ENCODE results near the gene NXT1. TPM values are rescaled to one million over a fixed set of nuclear protein-coding genes. Genes with fewer than 3 reads are reported as not detected.

Gene NXT1
- polyA plus RNA-seq, 1 of the 3 experiments (the other 2 are of a cell fraction), result 28.2 TPM

DNA sequence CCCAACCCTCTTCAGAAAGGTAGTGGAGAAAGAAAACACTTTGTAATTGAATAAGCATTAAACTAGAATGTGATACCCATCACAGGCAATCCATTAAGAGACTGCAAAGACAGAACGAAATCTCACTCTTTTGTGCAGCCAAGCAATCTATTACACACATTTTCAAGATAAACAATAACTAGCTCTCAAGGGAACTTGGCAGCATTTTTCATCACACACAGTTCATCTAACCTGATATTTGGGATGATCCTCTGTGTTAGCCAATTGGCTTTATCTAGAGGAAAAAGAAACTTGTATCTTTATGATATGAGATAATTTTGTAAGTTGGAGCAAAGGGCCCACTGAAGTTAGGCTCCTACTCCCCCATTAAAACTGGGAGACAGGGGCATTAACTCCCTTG lies 9.9 kb downstream of the NXT1 start:
- POLR2A ChIA-PET, result interaction anchor here (3.2 kb wide), 1 partner anchor 10 kb away, joined by 11 read pairs; the partner anchor contains the start of gene NXT1
- Histone ChIP-seq H4K20me1 (ENCODE audit: insufficient read depth) (peaks cover 26% of the 10 kb centered on the region), H2AFZ (ENCODE audit: low read depth) (no peak overlapping the region), H3K9me2 (no peaks in the 10 kb centered on the region), H3F3A (replicated peaks; ENCODE audit: insufficient read depth) (peaks cover 13% of the 10 kb centered on the region), H3K79me2 (ENCODE audit: insufficient read depth) (peaks cover 37% of the 10 kb centered on the region), H3K36me3 (replicated peaks in 1 of 2; ENCODE audit: control insufficient read depth in 1 of 2, insufficient read depth in 2 of 2, low read length in 1 of 2) (peaks cover 10 to 23% of the 10 kb centered on the region in 2 experiments), H3K9me3 (no peaks in the 10 kb centered on the region), H3K27ac (ENCODE audit: low read depth in 2 of 2, low read length in 1 of 2) (peak overlapping the region in 1 of 2 experiments; percentile 96; a peak in 2 of 4 replicates), H3K4me3 (ENCODE audit: low read depth in 2 of 2, low read length in 1 of 2) (peak overlapping the region in 1 of 2 experiments; percentile 80; a peak in 1 of 4 replicates), H3K9ac (peak overlapping the region; percentile 91), H3K27me3 (ENCODE audit: insufficient read depth) (no peaks in the 10 kb centered on the region), H3K4me1 (ENCODE audit: control insufficient read depth in 1 of 2, insufficient read depth in 2 of 2, low read depth in 1 of 2, low read length in 1 of 2) (peaks cover 6 to 25% of the 10 kb centered on the region in 2 experiments; a peak in 3 of 4 replicates), H3K4me2 (peak overlapping the region; percentile 90; the same call in 1 of the 2 replicates)
- no peak for DNase-seq
- TF ChIP-seq GATA2 (CRISPR knock-in tag; IDR thresholded peaks at IDR 0.05) (no peak), TEAD4 (IDR thresholded peaks at IDR 0.05; ENCODE audit: borderline replicate concordance, insufficient read depth) (no peak), RCOR1 (IDR thresholded peaks at IDR 0.05; ENCODE audit: low read length) (no peak), MAX (IDR thresholded peaks at IDR 0.05; ENCODE audit: low read depth) (no peak), MXI1 (IDR thresholded peaks at IDR 0.05; ENCODE audit: low read depth, low read length) (no peak), USF1 (IDR thresholded peaks at IDR 0.05; ENCODE audit: borderline replicate concordance, low read depth) (no peak), EP300 (IDR thresholded peaks at IDR 0.05; ENCODE audit: borderline replicate concordance in 1 of 2, low read depth in 1 of 2, low read length in 1 of 2) (no peak), NFIC (IDR thresholded peaks at IDR 0.05; ENCODE audit: borderline replicate concordance) (no peak), NRF1 (IDR thresholded peaks at IDR 0.05; ENCODE audit: low read depth, low read length) (no peak)
- CTCF ChIA-PET, result interaction anchor here (1.2 to 1.3 kb wide), 2 partner anchors 13 to 81 kb away, joined by 3 to 4 read pairs; no protein-coding TSS in a partner anchor
- 80% methylated on average over 1 of the region's 1 CpG for WGBS (ENCODE audit: low lambda C conversion rate)

GRCh38 chr20:23361119-23361475 lies 10.5 kb downstream of the NXT1 start:
- POLR2A ChIA-PET, result interaction anchor here (3.2 kb wide), 1 partner anchor 11 kb away, joined by 11 read pairs; the partner anchor contains the start of gene NXT1
- H2AFZ ChIP-seq (ENCODE audit: low read depth), result peak overlapping the region; percentile 60
- DNase-seq, result no peak

More at GRCh38 chr20:23361119-23361475, 10.5 kb downstream of the NXT1 start:
- H3K9me3 ChIP-seq, result no peaks in the 10 kb centered on the region
- H3K4me3 ChIP-seq (ENCODE audit: low read depth in 2 of 2, low read length in 1 of 2), result peak overlapping the region; percentile 73 to 80
- CTCF ChIA-PET, result interaction anchor here (0.9 to 1.3 kb wide), 4 partner anchors 11 to 81 kb away, joined by 3 to 4 read pairs (median 3); no protein-coding TSS in a partner anchor
- WGBS (ENCODE audit: low lambda C conversion rate), result 4% methylated on average over 8 of the region's 8 CpGs
- peak overlapping the region; percentile 90 for H3K4me2 ChIP-seq
- peaks cover 12 to 24% of the 10 kb centered on the region in 2 experiments for H3K36me3 ChIP-seq (replicated peaks in 1 of 2; ENCODE audit: control insufficient read depth in 1 of 2, insufficient read depth in 2 of 2, low read length in 1 of 2)
- H4K20me1 ChIP-seq (ENCODE audit: insufficient read depth), result peaks cover 32% of the 10 kb centered on the region
- TF ChIP-seq USF2 (IDR thresholded peaks at IDR 0.05; ENCODE audit: borderline replicate concordance, low read depth, low read length) (no peak), RXRA (IDR thresholded peaks at IDR 0.05; ENCODE audit: borderline replicate concordance, low read depth) (no peak), MEF2A (IDR thresholded peaks at IDR 0.05; ENCODE audit: borderline replicate concordance, low read depth) (no peak), RFX5 (IDR thresholded peaks at IDR 0.05; ENCODE audit: low read length) (no peak), EP300 (IDR thresholded peaks at IDR 0.05; ENCODE audit: borderline replicate concordance in 1 of 2, low read depth in 1 of 2, low read length in 1 of 2) (no peak), YY1 (IDR thresholded peaks at IDR 0.05; ENCODE audit: low read depth) (no peak), GABPA (IDR thresholded peaks at IDR 0.05; ENCODE audit: low read depth) (no peak), TEAD4 (IDR thresholded peaks at IDR 0.05; ENCODE audit: borderline replicate concordance, insufficient read depth) (no peak), ELF1 (IDR thresholded peaks at IDR 0.05) (no peak), CHD2 (IDR thresholded peaks at IDR 0.05; ENCODE audit: low read length, partially characterized antibody) (no peak), TAF1 (IDR thresholded peaks at IDR 0.05; ENCODE audit: borderline replicate concordance, low read depth, low read length) (no peak)
- peak overlapping the region; percentile 95 to 96 for H3K27ac ChIP-seq (ENCODE audit: low read depth in 2 of 2, low read length in 1 of 2)
- H3K4me1 ChIP-seq (ENCODE audit: control insufficient read depth in 1 of 2, insufficient read depth in 2 of 2, low read depth in 1 of 2, low read length in 1 of 2), result peaks cover 6 to 25% of the 10 kb centered on the region in 2 experiments; a peak in 3 of 4 replicates
- no peaks in the 10 kb centered on the region for H3K27me3 ChIP-seq (ENCODE audit: insufficient read depth)
- H3K9me2 ChIP-seq, result no peaks in the 10 kb centered on the region
- peaks cover 10% of the 10 kb centered on the region for H3F3A ChIP-seq (replicated peaks; ENCODE audit: insufficient read depth)
- peak overlapping the region; percentile 91 for H3K9ac ChIP-seq
- H3K79me2 ChIP-seq (ENCODE audit: insufficient read depth), result peaks cover 37% of the 10 kb centered on the region

Data from SK-N-SH (cell line).